Measurements from ENCODE around the gene TOP3B. TPM values are rescaled to one million over a fixed set of nuclear protein-coding genes. Genes with fewer than 3 reads are reported as not detected.

The TOP3B gene
- total RNA-seq, 4 donors from 2014 or later = 44.9 to 94.6 (median 65.4) TPM

- no peak for TF ChIP-seq POLR2A (IDR thresholded peaks at IDR 0.05)
- no peak for TF ChIP-seq POLR2AphosphoS5 (IDR thresholded peaks at IDR 0.05)
- no peak for TF ChIP-seq CTCF (IDR thresholded peaks at IDR 0.05)
- no peak for TF ChIP-seq EP300 (IDR thresholded peaks at IDR 0.05; ENCODE audit: low read depth)
- Histone ChIP-seq H3K4me3 (no peak overlapping the region), H3K36me3 (no peaks in the 10 kb centered on the region), H3K27ac (no peak overlapping the region), H3K27me3 (peaks cover 8% of the 10 kb centered on the region), H3K4me1 (no peaks in the 10 kb centered on the region), H3K9me3 (no peaks in the 10 kb centered on the region)
- 87 to 97% methylated on average over 3 of the region's 3 CpGs for WGBS, 2 donors (ENCODE audit: low coverage in 1 of 2)
- intact Hi-C loops (cut with DNase I; ENCODE audit: low total_unique reads) = no loop called here
- in situ Hi-C loops (cut with MboI; ENCODE audit: low pct_ligation_motif_present in 1 of 4, low pct_unique_long_range_greater_than_20kb in 1 of 4, low sequenced_read_pairs in 3 of 4) = no loop called here
- DNase-seq = no peak
Measured at GRCh38 chr22:22002526-22003055, 20.0 kb upstream of the TOP3B start.

GRCh38 chr22:22001664-22002525 lies 19.3 kb upstream of the TOP3B start:
- no peak for DNase-seq
- TF ChIP-seq EP300 (IDR thresholded peaks at IDR 0.05; ENCODE audit: low read depth) (no peak), POLR2AphosphoS5 (IDR thresholded peaks at IDR 0.05) (no peak), POLR2A (IDR thresholded peaks at IDR 0.05) (no peak), CTCF (IDR thresholded peaks at IDR 0.05) (no peak)
- intact Hi-C loops (cut with DNase I; ENCODE audit: low total_unique reads) (no loop called here), in situ Hi-C loops (cut with MboI; ENCODE audit: low pct_ligation_motif_present in 1 of 4, low pct_unique_long_range_greater_than_20kb in 1 of 4, low sequenced_read_pairs in 3 of 4) (no loop called here)
- no peaks in the 10 kb centered on the region for H3K4me1 ChIP-seq
- H3K27ac ChIP-seq = no peak overlapping the region
- H3K4me3 ChIP-seq = no peak overlapping the region
- no peaks in the 10 kb centered on the region for H3K9me3 ChIP-seq
- WGBS, 2 donors (ENCODE audit: low coverage in 1 of 2) = 83 to 86% methylated on average over 2 of the region's 2 CpGs
- H3K27me3 ChIP-seq = peaks cover 8% of the 10 kb centered on the region
- H3K36me3 ChIP-seq = no peaks in the 10 kb centered on the region

- H3K36me3 ChIP-seq = no peaks in the 10 kb centered on the region
- DNase-seq = no peak
- WGBS, 2 donors (ENCODE audit: low coverage in 1 of 2) = 69 to 75% methylated on average over 5 to 7 of the region's 7 CpGs
- H3K4me3 ChIP-seq = no peak overlapping the region
- TF ChIP-seq POLR2A (IDR thresholded peaks at IDR 0.05) (no peak), EP300 (IDR thresholded peaks at IDR 0.05; ENCODE audit: low read depth) (no peak), CTCF (IDR thresholded peaks at IDR 0.05) (no peak), POLR2AphosphoS5 (IDR thresholded peaks at IDR 0.05) (no peak)
- H3K4me1 ChIP-seq = no peaks in the 10 kb centered on the region
- H3K27ac ChIP-seq = no peak overlapping the region
- intact Hi-C loops (cut with DNase I; ENCODE audit: low total_unique reads) = no loop called here
- in situ Hi-C loops (cut with MboI; ENCODE audit: low pct_ligation_motif_present in 1 of 4, low pct_unique_long_range_greater_than_20kb in 1 of 4, low sequenced_read_pairs in 3 of 4) = no loop called here
- H3K27me3 ChIP-seq = peaks cover 8% of the 10 kb centered on the region
- H3K9me3 ChIP-seq = no peaks in the 10 kb centered on the region
Measured at GRCh38 chr22:21998595-21999247, 16.1 kb upstream of the TOP3B start.

- Histone ChIP-seq H3K36me3 (no peaks in the 10 kb centered on the region), H3K9me3 (no peaks in the 10 kb centered on the region), H3K4me3 (no peak overlapping the region), H3K27ac (no peak overlapping the region), H3K4me1 (no peaks in the 10 kb centered on the region), H3K27me3 (peaks cover 8% of the 10 kb centered on the region)
- intact Hi-C loops (cut with DNase I; ENCODE audit: low total_unique reads) (no loop called here), in situ Hi-C loops (cut with MboI; ENCODE audit: low pct_ligation_motif_present in 1 of 4, low pct_unique_long_range_greater_than_20kb in 1 of 4, low sequenced_read_pairs in 3 of 4) (no loop called here)
- no peak for TF ChIP-seq POLR2A (IDR thresholded peaks at IDR 0.05)
- no peak for TF ChIP-seq POLR2AphosphoS5 (IDR thresholded peaks at IDR 0.05)
- no peak for TF ChIP-seq CTCF (IDR thresholded peaks at IDR 0.05)
- no peak for TF ChIP-seq EP300 (IDR thresholded peaks at IDR 0.05; ENCODE audit: low read depth)
- DNase-seq = no peak
- WGBS, 2 donors (ENCODE audit: low coverage in 1 of 2) = 87% methylated on average over 4 to 5 of the region's 5 CpGs
Measured at GRCh38 chr22:21996175-21996720, 13.7 kb upstream of the TOP3B start.

All from transverse colon (tissue), 4 donors.